GM12865 (cell line): ENCODE measurements around the gene TTYH2.

Experiments used
- DNase-seq: peaks from one replicate; pipeline ENCODE4 v3.0.0; 2010; ENCODE audit warnings: low read depth
- H3K4me3 ChIP-seq: 2 replicates; pipeline ENCODE4 v1.5.1; 2011; ENCODE audit warnings: mild to moderate bottlenecking, low read depth, low read length, control low read depth
- CTCF ChIP-seq: IDR thresholded peaks from 2 replicates; pipeline ENCODE4 v1.5.1; 2011; ENCODE audit warnings: low read length, control low read depth, low read depth, inconsistent platforms; ENCODE audit not compliant: insufficient read depth; ENCODE audit errors: missing control alignments

Gene TTYH2

GRCh38 chr17:74212913-74213791, at the start of gene TTYH2:
Gene TTYH2, plus strand, starts transcription at chr17:74213571. Its CDS starts 17 bp downstream, at chr17:74213588.
- peak; percentile 88 for DNase-seq
- peak; percentile 35 for TF ChIP-seq CTCF
- H3K4me3 ChIP-seq, result peak within 1 kb of the TSS; percentile 57

GRCh38 chr17:74163836-74164235, 49.5 kb upstream of the TTYH2 start:
- H3K4me3 ChIP-seq, result no peak overlapping the region
- TF ChIP-seq CTCF, result no peak
- no peak for DNase-seq

- no peak overlapping the region for H3K4me3 ChIP-seq
- no peak for TF ChIP-seq CTCF
- DNase-seq, result no peak
Observed at GRCh38 chr17:74164446-74165045, 48.8 kb upstream of the TTYH2 start.

DNA sequence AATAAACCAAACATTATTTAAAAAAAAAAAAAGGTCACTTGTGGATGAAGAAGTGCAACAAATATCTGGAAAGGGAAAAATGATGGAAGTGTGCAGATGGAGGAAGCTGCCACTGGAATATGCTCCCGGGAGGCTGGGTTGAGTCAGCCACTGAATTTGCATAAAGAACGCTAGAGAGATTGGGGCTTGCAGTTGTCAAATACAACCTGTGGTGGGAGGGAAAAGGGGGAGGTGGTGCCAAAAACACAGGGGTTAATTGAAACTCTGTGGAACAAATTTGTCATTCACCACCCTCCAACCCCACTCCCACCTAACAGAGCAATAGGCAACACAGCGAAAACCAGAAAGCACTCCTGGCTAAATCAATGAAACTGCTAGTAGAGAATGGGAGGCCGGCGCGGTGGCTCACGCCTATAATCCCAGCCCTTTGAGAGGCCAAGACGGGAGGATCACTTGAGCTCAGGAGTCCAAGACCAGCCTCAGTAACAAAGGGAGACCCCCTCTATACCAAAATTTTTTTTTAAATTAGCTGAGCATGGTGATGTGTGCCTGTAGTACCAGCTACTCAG, 47.5 kb upstream of the TTYH2 start:
- H3K4me3 ChIP-seq, result no peak overlapping the region

DNA sequence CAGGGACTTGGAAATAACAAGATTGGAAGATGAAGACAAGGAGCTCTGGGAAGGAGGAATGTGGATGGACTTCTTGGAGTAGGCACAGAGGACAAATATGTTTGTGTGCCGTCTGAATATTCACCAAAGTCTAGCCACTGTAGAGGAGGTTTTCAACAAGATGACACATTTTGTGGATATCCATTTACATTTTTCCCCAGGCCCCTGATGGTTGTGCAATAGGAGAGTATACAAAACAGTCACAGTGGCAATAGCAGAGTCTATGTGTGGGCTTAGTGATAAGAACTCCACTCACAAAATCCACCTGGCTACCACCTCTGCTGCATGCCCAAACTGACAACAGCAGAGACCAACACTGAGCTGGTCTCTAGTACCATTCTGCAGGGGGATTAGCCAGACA, 42.4 kb upstream of the TTYH2 start:
- H3K4me3 ChIP-seq, result no peak overlapping the region
- no peak for DNase-seq
- TF ChIP-seq CTCF, result no peak

More for the DNA sequence above, 47.5 kb upstream of the TTYH2 start:
- TF ChIP-seq CTCF, result no peak
- DNase-seq, result no peak

DNA sequence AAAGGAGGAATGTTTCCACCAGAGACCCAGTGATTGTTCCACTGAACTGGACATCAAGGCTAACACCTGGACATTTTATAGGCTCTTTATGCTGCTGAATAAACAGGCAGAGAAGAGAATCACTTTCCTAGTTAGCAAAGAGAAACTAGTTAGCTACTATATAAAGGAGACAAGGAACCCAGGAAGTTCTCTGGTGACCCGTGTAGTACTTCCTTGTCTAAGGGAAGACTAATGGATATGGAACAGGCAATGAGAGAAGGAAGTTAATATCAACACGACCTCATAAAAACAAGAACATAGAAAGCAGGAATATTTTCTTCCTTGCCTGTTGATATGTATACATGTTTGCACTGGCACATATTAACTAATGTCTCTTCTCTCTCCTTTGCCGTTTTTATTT, 40.7 kb upstream of the TTYH2 start:
- DNase-seq, result no peak
- no peak for TF ChIP-seq CTCF
- no peak overlapping the region for H3K4me3 ChIP-seq
